IMR-90 (cell line): ENCODE data around the gene MED22. TPM values are rescaled to one million over a fixed set of nuclear protein-coding genes. Genes with fewer than 3 reads are reported as not detected.

Experiments
- ATAC-seq: fragments of 200-7000 bp; cut with Tn5 transposase; 2 replicates; pipeline ENCODE4 v1.9.1; 2020; ENCODE audit warnings: low read depth, mild to moderate bottlenecking, moderate library complexity
- BruUV-seq: library from RNA; stranded (reverse); fragments of 400-500 nt; replicated peaks from 2 replicates; lab custom pipeline; 2021; lab: Mats Ljungman, UMichigan
- CTCF ChIA-PET: fragments of 300-600 bp; formaldehyde crosslinking; extraction: SDS; loops from one replicate; lab custom pipeline; 2021; ENCODE audit warnings: antibody characterized with exemption; lab: Yijun Ruan, JAX
- POLR2A ChIA-PET: fragments of 300-600 bp; sonication (Branson Sonifier 250); formaldehyde crosslinking; loops from one replicate; lab custom pipeline; 2022; ENCODE audit warnings: antibody characterized with exemption; ENCODE audit not compliant: unreplicated experiment; lab: Charles Lee
- DNase-seq: peaks from one replicate; pipeline ENCODE4 v3.0.0; 2013
- H2AFZ ChIP-seq: replicated peaks from 2 replicates; pipeline ENCODE3; 2013; ENCODE audit warnings: low read length, mild to moderate bottlenecking; ENCODE audit not compliant: poor library complexity
- H2AK5ac ChIP-seq: 2 replicates; pipeline ENCODE4 v1.6.1; 2013; ENCODE audit warnings: low read depth, low read length, inconsistent platforms
- H2AK9ac ChIP-seq: replicated peaks from 2 replicates; pipeline ENCODE3; 2013; ENCODE audit warnings: mild to moderate bottlenecking, low read depth, low read length, moderate library complexity; ENCODE audit not compliant: poor library complexity
- H2BK120ac ChIP-seq: 2 replicates; pipeline ENCODE4 v1.6.1; 2013; ENCODE audit warnings: low read depth, low read length, inconsistent platforms
- H2BK15ac ChIP-seq: 3 replicates; pipeline ENCODE4 v1.6.1; 2013; ENCODE audit warnings: low read depth, low read length, inconsistent platforms
- H2BK20ac ChIP-seq: 2 replicates; pipeline ENCODE4 v1.6.1; 2013; ENCODE audit warnings: low read depth, mild to moderate bottlenecking, inconsistent platforms, low read length, moderate library complexity
- H2BK5ac ChIP-seq: 2 replicates; pipeline ENCODE4 v1.6.1; 2013; ENCODE audit warnings: mild to moderate bottlenecking, low read depth, low read length, inconsistent platforms; ENCODE audit not compliant: poor library complexity, severe bottlenecking
- H3K14ac ChIP-seq: replicated peaks from 2 replicates; pipeline ENCODE4 v1.6.1; 2013; ENCODE audit warnings: low read depth, low read length, inconsistent platforms
- H3K18ac ChIP-seq: 2 replicates; pipeline ENCODE4 v1.6.1; 2013; ENCODE audit warnings: low read depth, low read length, control low read depth
- H3K23ac ChIP-seq: 2 replicates; pipeline ENCODE4 v1.6.1; 2013; ENCODE audit warnings: low read depth, low read length, inconsistent platforms
- H3K27ac ChIP-seq: 2 replicates; pipeline ENCODE4 v1.5.1; 2013; ENCODE audit warnings: mild to moderate bottlenecking, control low read depth, low read length; ENCODE audit not compliant: insufficient read depth
- H3K27me3 ChIP-seq: 2 replicates; pipeline ENCODE4 v1.6.1; 2013; ENCODE audit warnings: low read length; ENCODE audit not compliant: control insufficient read depth, insufficient read depth
- H3K36me3 ChIP-seq: 2 replicates; pipeline ENCODE4 v1.6.1; 2013; ENCODE audit warnings: low read length, mixed read lengths; ENCODE audit not compliant: control insufficient read depth, insufficient read depth
- H3K4ac ChIP-seq: 2 replicates; pipeline ENCODE4 v1.6.1; 2013; ENCODE audit warnings: low read depth, low read length, inconsistent platforms
- H3K4me1 ChIP-seq: 2 replicates; pipeline ENCODE4 v1.6.1; 2013; ENCODE audit warnings: low read length, mixed read lengths; ENCODE audit not compliant: control insufficient read depth, insufficient read depth
- H3K4me2 ChIP-seq: 2 replicates; pipeline ENCODE4 v1.6.1; 2013; ENCODE audit warnings: low read depth, mild to moderate bottlenecking, control low read depth, low read length, moderate library complexity
- H3K4me3 ChIP-seq: 2 replicates; pipeline ENCODE4 v1.5.1; 2013; ENCODE audit warnings: low read depth, mild to moderate bottlenecking, control low read depth, low read length, moderate library complexity; ENCODE audit not compliant: insufficient read depth
- H3K56ac ChIP-seq: 2 replicates; pipeline ENCODE4 v1.6.1; 2013; ENCODE audit warnings: low read length, inconsistent platforms; ENCODE audit not compliant: insufficient read depth; ENCODE audit errors: extremely low read depth
- H3K79me1 ChIP-seq, 2 experiments: 2 replicates each; pipeline ENCODE4 v1.6.1; 2013; ENCODE audit warnings: low read length in 2 of 2, inconsistent platforms in 1 of 2, low read depth in 1 of 2
- H3K9ac ChIP-seq: 2 replicates; pipeline ENCODE4 v1.6.1; 2013; ENCODE audit warnings: low read depth, low read length, control low read depth
- H3K9me1 ChIP-seq: 2 replicates; pipeline ENCODE4 v1.6.1; 2013; ENCODE audit warnings: low read length, inconsistent platforms; ENCODE audit not compliant: insufficient read depth
- H3K9me3 ChIP-seq: 2 replicates; pipeline ENCODE4 v1.6.1; 2013; ENCODE audit warnings: low read length; ENCODE audit not compliant: control insufficient read depth, insufficient read depth
- H4K20me1 ChIP-seq: 2 replicates; pipeline ENCODE4 v1.6.1; 2013; ENCODE audit warnings: low read length, inconsistent platforms; ENCODE audit not compliant: insufficient read depth
- H4K5ac ChIP-seq: 2 replicates; pipeline ENCODE4 v1.6.1; 2013; ENCODE audit warnings: mild to moderate bottlenecking, low read depth, low read length, control low read depth
- H4K8ac ChIP-seq, 2 experiments: 2 replicates each; pipeline ENCODE4 v1.6.1; 2013; ENCODE audit warnings: low read depth in 2 of 2, low read length in 2 of 2, control low read depth in 1 of 2, inconsistent platforms in 1 of 2
- H4K91ac ChIP-seq: 2 replicates; pipeline ENCODE4 v1.6.1; 2013; ENCODE audit warnings: low read depth, low read length, inconsistent platforms; ENCODE audit not compliant: insufficient read depth
- CEBPB ChIP-seq: IDR thresholded peaks from 2 replicates; pipeline ENCODE4 v1.6.1; 2012; ENCODE audit warnings: low read depth, low read length, improper control_type of control experiment
- CHD1 ChIP-seq: IDR thresholded peaks from 2 replicates; pipeline ENCODE4 v1.6.1; 2012; ENCODE audit warnings: low read depth, low read length, improper control_type of control experiment
- FOS ChIP-seq: fragments of 150-350 bp; IDR thresholded peaks from 2 replicates; pipeline ENCODE4 v1.6.1; 2016; ENCODE audit warnings: low read depth, low read length
- POLR2A ChIP-seq: IDR thresholded peaks from 2 replicates; pipeline ENCODE4 v1.6.1; 2012; ENCODE audit warnings: mild to moderate bottlenecking, low read depth, low read length
- RCOR1 ChIP-seq: IDR thresholded peaks from 2 replicates; pipeline ENCODE4 v1.6.1; 2012; ENCODE audit warnings: mild to moderate bottlenecking, low read length, improper control_type of control experiment; ENCODE audit not compliant: insufficient replicate concordance
- SMC3 ChIP-seq: fragments of 150-350 bp; IDR thresholded peaks from 2 replicates; pipeline ENCODE4 v1.6.1; 2016; ENCODE audit warnings: low read depth, mild to moderate bottlenecking, antibody characterized with exemption, low read length, moderate library complexity
- WGBS, 2 experiments: methylation state at CpG; one replicate each; pipeline versions ENCODE4 v1.1.5 to v1.1.7; 2013; ENCODE audit warnings: missing lambda C conversion rate in 2 of 2; ENCODE audit not compliant: insufficient read length in 1 of 2; ENCODE audit errors: extremely low coverage in 2 of 2; 5-methylcytosine and 5-hydroxymethylcytosine counted together
- dilution Hi-C: fragments of 300-500 bp; cut with HindIII; formaldehyde crosslinking; loops from one replicate; pipeline ENCODE4 v1.14.3; 2018; ENCODE audit warnings: low sequenced_read_pairs; ENCODE audit not compliant: unreplicated experiment
- in situ Hi-C: fragments of 300-500 bp; cut with MboI; formaldehyde crosslinking; loops from 3 replicates; pipeline ENCODE4 v1.14.3; 2019; ENCODE audit warnings: low sequenced_read_pairs, inconsistent platforms, mixed read lengths
- intact Hi-C: fragments of 100-400 bp; cut with micrococcal nuclease; formaldehyde crosslinking; loops from 2 replicates; pipeline ENCODE4 v1.10.0; 2022
- polyA plus RNA-seq, 3 experiments: library from polyadenylated mRNA; depleted of rRNA; stranded (reverse); fragments of >200 nt; gene quantifications; 2 replicates each; pipeline ENCODE4 v1.2.3, GENCODE V29; 2012; ENCODE audit warnings: low replicate concordance in 1 of 3
- total RNA-seq: library from RNA; depleted of rRNA; stranded (reverse); fragments of >200 nt; gene quantifications from 2 replicates; pipeline ENCODE4 v1.2.3, GENCODE V29; 2012

The MED22 gene
- total and polyA plus RNA-seq, 2 of the 4 experiments (the other 2 are of a cell fraction): 7.9 to 28.3 TPM

DNA sequence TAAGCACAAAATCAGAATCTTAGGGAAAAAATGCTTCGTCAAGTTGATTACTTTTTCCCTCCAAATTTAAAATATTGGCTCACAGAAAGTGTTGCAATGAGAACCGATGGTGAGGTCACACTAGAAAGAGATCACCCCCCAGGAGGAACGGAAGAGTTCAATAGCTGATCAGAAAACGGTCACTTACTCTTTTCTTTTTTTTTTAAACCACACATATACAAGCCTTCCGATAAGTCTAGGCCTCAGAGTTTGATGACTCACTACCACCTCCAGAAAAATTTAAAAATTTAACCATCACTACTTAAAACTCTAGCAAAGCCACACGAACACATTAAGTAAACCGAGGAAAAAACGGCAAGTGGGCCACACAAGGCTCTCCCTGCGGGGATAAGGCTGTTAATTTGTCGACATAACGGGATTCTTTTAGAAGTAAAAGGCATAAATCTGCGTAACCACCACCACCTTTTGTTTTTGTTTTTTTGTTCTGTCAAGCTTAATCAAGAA is 26.7 kb upstream of the MED22 start:
- Histone ChIP-seq H3K4me1 (peaks cover 11% of the 10 kb centered on the region), H2AK9ac (peak overlapping the region; percentile 94), H2BK20ac (no peak overlapping the region), H2BK120ac (peak overlapping the region; percentile 58; the same call in 1 of the 2 replicates), H3K9me1 (peaks cover 21% of the 10 kb centered on the region), H4K5ac (peak overlapping the region; percentile 4; the same call in 1 of the 2 replicates), H3K18ac (no peak overlapping the region; the same call in 1 of the 2 replicates), H3K4me2 (peak overlapping the region; percentile 97), H3K4ac (peak overlapping the region; percentile 85), H3K79me1 (peaks cover 7 to 34% of the 10 kb centered on the region in 2 experiments; a peak in 3 of 4 replicates), H3K27me3 (no peaks in the 10 kb centered on the region), H3K36me3 (peaks cover 30% of the 10 kb centered on the region), H3K56ac (peak overlapping the region; percentile 91), H3K27ac (peak overlapping the region; percentile 89), H4K8ac (peak overlapping the region; percentile 11 to 82; a peak in 2 of 4 replicates), H3K9me3 (no peaks in the 10 kb centered on the region), H3K9ac (peak overlapping the region; percentile 97), H4K91ac (peak overlapping the region; percentile 49), H3K23ac (peak overlapping the region; percentile 87), H3K14ac (peak overlapping the region; percentile 89), H2AFZ (no peak overlapping the region), H4K20me1 (peaks cover 56% of the 10 kb centered on the region), H3K4me3 (peak overlapping the region; percentile 69), H2BK5ac (peak overlapping the region; percentile 86), H2BK15ac (0 out of 3 replicates have a peak overlapping the region, but pooled peaks have one; percentile 3), H2AK5ac (peak overlapping the region; percentile 76)
- WGBS, 2 experiments: no CpG with 5 or more reads among the region's 12 CpGs
- in situ Hi-C loops: no loop called here
- POLR2A ChIA-PET: no interaction called here
- no TSS peak for BruUV-seq
- intact Hi-C loops: no loop called here
- CTCF ChIA-PET: interaction anchor here (0.6 kb wide), 1 partner anchor 22 kb away, joined by 3 read pairs; no protein-coding TSS in a partner anchor
- DNase-seq: peak; percentile 68
- no peak for TF ChIP-seq SMC3
- peak; percentile 56; the same call in 1 of the 2 replicates for TF ChIP-seq CHD1
- peak; percentile 78 for TF ChIP-seq CEBPB
- peak; percentile 54; the same call in 1 of the 2 replicates for TF ChIP-seq FOS
- TF ChIP-seq POLR2A: peak; percentile 70; the same call in 1 of the 2 replicates
- no peak for TF ChIP-seq RCOR1
- 0 out of 2 replicates have a peak, but pooled peaks have one; percentile 1 for ATAC-seq
- dilution Hi-C loops: no loop called here
